Measurements from ENCODE around the gene MEX3A. TPM values are rescaled to one million over a fixed set of nuclear protein-coding genes. Genes with fewer than 3 reads are reported as not detected.
"Not testable (repeated sequence)": the region's sequence is repeated elsewhere in the genome, so short reads cannot be mapped to it uniquely, and the experiment has no call there.

MEX3A gene
- total RNA-seq, 1 donor from 2014 or later, result 1.2 TPM

DNA sequence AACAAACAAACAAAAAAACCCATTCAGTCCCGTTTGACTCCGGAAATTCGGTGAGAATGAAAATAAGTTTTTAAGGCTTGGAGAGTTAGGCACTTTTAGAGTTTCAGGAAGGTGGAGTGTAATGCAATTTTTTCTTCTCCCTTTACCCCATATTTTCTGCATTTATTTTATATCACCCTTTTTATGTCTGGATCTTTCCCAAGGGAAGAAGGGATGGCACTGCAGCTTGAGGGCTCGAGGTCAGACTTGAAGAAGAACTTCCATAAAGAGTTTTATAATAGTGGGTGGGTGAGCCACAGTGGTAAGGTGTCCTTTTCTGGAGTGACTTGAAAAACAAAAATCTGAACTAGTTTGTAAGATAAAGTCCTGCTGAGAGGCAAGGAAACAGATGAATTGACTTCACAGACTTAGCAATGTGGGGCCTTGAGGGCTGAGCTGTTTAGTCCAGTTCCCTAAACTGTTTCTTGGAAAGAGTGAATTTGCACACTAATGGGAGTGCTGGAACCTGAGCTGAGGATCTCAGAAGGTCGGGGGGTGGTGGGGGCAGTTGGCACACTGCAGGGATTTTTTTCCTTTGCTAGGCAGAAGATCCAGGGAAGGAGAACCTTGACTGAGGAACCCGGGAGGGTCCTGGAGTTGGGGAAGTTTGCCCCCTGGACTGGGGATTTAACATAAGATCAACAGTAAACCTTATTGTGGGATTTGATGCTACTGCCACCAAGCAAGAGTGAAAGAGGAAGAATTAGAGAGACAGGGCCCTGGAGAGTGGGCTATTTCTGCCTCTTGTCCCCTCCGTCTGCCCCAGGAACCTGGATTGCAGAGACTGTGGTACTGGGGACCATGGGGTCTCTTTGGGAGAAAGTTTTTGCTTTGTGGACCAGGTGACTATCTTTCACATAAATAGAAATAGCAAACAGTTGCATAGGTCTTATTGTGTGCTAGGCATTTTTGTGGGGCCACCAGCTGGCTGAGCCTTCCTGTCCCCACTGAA is 1.8 kb upstream of the MEX3A start:
- ATAC-seq (no peak), DNase-seq (ENCODE audit: low spot score) (no peak)
- intact Hi-C loops (cut with DNase I), result no loop called here

DNA sequence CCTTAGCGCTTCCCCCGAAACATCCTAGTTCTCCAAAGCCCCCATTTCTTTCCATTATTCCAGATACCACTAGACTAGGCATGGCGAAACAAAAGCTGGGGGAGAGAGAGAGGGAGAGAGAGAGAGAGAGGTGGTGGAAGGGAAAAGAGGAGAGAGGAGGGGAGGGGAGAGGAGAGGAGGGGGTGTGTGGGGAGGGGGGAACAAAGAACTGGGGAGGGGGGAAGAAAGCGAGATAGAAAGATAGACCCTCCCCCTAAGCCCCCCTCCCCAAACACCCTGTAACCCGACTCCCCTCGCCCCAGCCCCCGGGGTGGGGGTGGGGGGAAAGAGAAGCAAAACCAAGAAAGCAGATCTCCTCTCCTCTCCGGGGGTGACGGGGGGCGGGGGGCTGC is 352 bp downstream of the MEX3A start:
- no peak for DNase-seq (ENCODE audit: low spot score)
- no peak for ATAC-seq
- intact Hi-C loops (cut with DNase I), result no loop called here

- DNase-seq (ENCODE audit: low spot score), result no peak
- intact Hi-C loops (cut with DNase I), result no loop called here
- no peak for ATAC-seq
Measured at GRCh38 chr1:156081180-156081916, 917 bp downstream of the MEX3A start.

DNA sequence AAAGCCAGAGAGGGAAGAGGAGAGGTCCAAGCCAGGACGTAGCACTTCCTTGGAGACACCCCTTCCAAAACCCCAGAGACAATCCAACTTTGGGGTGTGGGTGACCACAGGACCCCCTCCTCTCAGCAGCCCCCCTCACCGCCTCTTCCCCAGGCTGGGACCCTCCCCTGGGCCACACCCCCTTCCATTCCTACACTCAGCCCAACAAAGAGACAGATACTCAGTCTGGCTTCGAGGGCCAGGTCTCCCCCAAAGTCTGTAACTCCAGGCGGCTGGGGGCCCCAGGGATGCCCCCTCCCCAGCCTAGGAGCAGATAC is 1.4 kb downstream of the MEX3A start:
- intact Hi-C loops (cut with DNase I), result no loop called here
- ATAC-seq, result no peak
- no peak for DNase-seq (ENCODE audit: low spot score)

DNA sequence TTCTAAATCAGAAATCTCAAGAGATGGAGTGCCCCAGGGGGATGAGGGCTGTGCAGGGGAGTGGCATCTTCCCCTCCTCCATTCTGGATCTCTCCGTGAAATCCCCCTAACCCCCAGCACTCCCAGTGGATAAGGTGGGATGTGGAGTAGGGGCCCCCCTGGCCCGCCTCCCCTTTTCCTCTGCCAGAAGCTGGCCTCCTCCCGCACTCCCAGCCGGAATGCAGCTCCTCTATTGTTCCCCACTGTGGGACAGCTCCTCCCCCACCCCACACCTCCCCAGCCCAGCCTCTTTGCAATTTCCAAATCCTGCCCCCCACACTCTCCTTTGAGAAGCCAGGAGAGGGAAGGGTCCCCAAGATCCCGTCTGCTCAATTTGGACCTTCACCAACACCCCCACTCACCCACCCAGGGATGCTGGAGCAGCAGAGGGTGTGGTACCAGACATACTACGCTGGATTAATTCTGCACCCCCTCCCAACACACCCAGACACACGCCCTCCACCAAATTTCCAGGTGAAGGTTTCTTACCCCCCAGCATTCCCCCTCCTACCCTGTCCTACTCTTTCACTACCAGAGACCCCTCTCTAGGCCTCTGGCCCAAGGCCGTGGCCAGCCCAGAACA is 1.9 kb downstream of the MEX3A start:
- intact Hi-C loops (cut with DNase I), result no loop called here
- no peak for ATAC-seq
- DNase-seq (ENCODE audit: low spot score), result no peak

DNA sequence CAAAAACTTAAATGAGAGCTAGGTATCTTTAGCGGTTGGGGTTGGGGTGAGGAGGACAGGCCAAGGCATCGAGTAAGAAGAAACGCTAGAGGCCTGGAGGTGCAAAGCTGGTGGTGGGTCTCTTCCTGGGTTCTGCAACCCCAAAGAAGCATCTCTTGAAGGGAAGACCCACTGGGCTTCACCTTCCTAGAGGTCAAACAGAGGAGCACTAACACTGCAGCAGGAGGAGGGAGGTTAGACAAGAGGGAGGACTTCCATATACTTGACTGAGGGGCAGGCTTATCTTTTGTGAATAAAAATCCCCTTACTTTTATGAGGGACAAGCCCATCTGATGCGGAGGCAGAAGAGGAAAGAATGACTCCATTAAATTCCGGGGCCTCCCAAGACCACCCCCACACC is 2.5 kb downstream of the MEX3A start:
- intact Hi-C loops (cut with DNase I), result no loop called here

DNA sequence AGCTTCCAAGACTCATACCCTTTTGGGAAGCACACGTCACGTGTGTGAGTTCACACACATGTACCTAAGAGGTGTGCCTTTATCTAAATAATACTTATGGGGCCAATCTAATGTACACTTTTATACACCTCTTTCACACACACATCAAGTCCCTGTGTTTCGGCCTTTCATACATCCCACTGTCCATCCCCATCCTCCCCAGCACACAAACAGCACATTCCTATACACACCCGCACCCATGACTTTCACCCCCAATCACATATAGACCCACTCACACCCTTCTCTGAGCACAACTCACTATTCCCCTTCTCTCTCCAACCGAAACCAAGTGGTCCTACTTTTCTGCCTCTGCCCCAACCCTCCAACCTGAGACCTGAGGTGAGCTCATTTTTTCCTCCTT is 3.5 kb downstream of the MEX3A start:
- ATAC-seq, result no peak
- intact Hi-C loops (cut with DNase I), result no loop called here
- no peak for DNase-seq (ENCODE audit: low spot score)

More for the DNA sequence above, 2.5 kb downstream of the MEX3A start:
- DNase-seq (ENCODE audit: low spot score) (no peak), ATAC-seq (no peak)

GRCh38 chr1:156077430-156077760 is 4.9 kb downstream of the MEX3A start:
- ATAC-seq (peak; percentile 12), DNase-seq (ENCODE audit: low spot score) (no peak)
- intact Hi-C loops (cut with DNase I), result no loop called here

DNA sequence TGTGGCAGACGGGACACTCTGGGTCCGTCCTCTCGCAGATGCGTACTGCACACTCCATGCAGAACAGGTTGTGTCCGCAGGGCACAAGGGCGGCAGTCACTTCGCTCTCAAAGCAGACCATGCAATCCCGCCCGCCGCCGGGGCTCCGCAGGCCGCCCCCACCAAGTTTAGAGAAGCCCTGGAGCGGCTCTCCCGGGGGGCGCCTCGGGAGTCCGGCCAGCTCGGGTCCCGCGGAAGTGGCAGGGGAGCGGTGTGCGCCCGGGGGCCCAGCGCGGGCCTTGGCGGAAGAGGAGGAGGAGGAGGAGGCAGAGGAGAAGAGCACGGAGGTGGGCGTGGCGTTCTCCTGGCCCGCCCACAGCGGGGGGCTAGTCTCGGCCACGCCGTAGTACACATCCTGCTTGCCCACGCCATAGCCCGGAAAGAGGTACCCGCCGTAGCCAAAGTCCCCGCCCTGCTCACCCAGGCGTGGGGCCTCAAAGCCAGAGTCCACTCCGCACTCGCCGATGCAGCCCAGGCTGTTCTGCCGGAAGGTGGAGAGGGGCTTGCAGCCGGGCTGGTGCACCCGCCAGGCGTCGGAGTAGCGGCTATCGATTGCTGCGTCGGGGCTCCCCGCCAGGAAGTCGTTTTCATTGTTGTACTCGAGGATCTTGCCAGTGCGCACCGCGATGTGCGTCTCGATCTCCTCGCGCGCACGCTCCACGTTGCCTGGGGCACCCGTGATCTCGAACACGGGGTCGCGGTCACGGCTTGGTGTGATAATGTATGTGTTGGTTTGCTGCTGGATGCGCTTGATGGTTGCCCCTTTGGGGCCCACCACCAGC is 5.4 kb downstream of the MEX3A start:
- intact Hi-C loops (cut with DNase I), result no loop called here
- DNase-seq (ENCODE audit: low spot score), result peak; percentile 82
- ATAC-seq, result peak; percentile 91

DNA sequence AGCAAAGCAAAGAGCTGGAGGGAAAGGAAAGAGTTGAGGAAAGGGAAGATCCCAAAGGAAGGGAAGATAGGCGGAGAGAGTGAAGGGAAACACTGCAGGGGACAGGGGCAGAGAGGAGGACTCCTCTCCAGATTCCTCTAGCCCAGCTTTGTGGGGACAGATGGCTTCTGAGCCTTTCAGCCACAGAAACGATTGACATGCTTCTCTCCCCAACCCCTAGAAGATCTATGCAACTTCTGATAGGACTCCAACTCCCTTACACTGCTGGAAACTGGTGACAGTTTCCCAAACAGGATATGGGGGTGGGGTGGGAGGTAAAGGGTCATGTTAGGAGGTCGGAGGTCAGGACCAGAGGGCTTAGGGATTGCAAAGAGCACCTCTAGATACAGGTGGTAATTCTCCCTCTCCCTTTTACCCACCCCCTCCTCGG is 6.5 kb downstream of the MEX3A start:
- ATAC-seq, result no peak
- intact Hi-C loops (cut with DNase I), result no loop called here

DNA sequence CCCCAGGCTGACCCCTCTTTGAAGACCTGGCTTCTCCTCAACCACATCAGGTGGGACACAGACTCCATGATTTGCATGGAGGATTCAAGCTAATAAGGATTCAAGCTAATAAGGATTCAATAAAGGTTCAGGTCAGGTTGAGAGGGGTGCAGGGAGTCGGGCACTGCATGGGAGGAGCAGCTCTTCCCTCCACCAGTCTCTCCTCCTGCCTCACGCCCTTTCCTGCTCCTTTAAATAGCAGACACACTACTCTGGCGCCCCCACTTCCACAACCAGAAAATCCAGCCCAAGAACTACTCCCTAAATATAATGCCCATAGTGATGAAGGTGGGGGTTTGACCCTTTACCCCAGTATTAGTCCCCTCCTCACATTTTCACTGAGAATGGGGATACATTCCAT is 7.1 kb downstream of the MEX3A start:
- no peak for ATAC-seq
- intact Hi-C loops (cut with DNase I), result no loop called here

More for the DNA sequence above, 6.5 kb downstream of the MEX3A start:
- DNase-seq (ENCODE audit: low spot score), result no peak

GRCh38 chr1:156074661-156075060 is 7.6 kb downstream of the MEX3A start:
- ATAC-seq, result no peak
- intact Hi-C loops (cut with DNase I), result no loop called here
- no peak for DNase-seq (ENCODE audit: low spot score)

More for the DNA sequence above, 7.1 kb downstream of the MEX3A start:
- no peak for DNase-seq (ENCODE audit: low spot score)

GRCh38 chr1:156073740-156074139 is 8.5 kb downstream of the MEX3A start:
- intact Hi-C loops (cut with DNase I), result no loop called here
- ATAC-seq (no peak), DNase-seq (ENCODE audit: low spot score) (no peak)

- no peak for ATAC-seq
- intact Hi-C loops (cut with DNase I), result no loop called here
Measured at GRCh38 chr1:156073110-156073687, 9.1 kb downstream of the MEX3A start.

GRCh38 chr1:156072251-156072650 is 10.0 kb downstream of the MEX3A start:
- ATAC-seq, result no peak
- DNase-seq (ENCODE audit: low spot score), result no peak
- intact Hi-C loops (cut with DNase I), result no loop called here

More at GRCh38 chr1:156073110-156073687, 9.1 kb downstream of the MEX3A start:
- no peak for DNase-seq (ENCODE audit: low spot score)

DNA sequence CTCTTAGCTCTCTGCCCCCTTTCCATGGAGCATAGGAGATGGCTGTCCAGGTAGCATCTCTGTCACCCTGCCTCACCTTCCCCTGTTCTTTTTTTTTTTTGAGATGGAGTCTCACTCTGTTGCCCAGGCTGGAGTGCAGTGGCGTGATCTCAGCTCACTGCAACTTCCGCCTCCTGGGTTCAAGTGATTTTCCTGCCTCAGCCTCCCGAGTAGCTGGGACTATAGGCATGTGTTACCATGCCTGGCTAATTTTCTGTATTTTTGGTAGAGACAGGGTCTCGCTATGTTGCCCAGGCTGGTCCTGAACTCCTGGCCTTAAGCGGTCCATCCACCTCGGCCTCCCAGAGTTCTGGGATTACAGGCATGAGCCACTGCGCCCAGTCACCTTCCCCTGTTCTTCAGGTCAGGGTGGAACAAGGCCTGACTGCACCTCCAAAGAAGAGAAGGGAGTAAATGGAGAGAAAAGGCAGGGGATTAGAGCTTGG is 10.9 kb downstream of the MEX3A start:
- intact Hi-C loops (cut with DNase I); ATAC-seq; DNase-seq (ENCODE audit: low spot score): not testable (repeated sequence)

DNA sequence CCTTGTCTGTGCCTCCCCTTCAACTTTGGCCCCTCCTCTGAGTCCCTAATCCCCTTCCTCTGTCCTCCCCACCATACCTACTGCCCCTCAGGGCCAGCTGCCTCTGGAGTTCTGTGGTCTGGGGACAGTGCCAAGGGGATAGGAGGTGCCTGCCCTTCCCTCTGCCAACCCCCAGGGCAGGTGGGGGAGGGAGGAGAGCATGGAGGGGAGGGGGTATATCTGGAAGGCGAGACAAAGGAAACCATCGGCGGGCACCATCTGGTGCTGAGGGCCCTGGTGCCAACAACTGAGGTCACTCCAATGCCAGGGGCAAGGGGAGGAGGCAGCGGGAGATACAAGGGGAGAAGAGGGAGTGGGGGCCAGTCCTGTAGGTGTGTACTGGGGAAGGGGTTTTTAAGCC is 11.7 kb downstream of the MEX3A start:
- intact Hi-C loops (cut with DNase I), result no loop called here
- ATAC-seq, result no peak
- no peak for DNase-seq (ENCODE audit: low spot score)
